ENCODE results near the gene EPN1.

EPN1 gene

GRCh38 chr19:55646889-55647731 lies 27.9 kb upstream of the EPN1 start:
- DNase-seq = no peak

DNA sequence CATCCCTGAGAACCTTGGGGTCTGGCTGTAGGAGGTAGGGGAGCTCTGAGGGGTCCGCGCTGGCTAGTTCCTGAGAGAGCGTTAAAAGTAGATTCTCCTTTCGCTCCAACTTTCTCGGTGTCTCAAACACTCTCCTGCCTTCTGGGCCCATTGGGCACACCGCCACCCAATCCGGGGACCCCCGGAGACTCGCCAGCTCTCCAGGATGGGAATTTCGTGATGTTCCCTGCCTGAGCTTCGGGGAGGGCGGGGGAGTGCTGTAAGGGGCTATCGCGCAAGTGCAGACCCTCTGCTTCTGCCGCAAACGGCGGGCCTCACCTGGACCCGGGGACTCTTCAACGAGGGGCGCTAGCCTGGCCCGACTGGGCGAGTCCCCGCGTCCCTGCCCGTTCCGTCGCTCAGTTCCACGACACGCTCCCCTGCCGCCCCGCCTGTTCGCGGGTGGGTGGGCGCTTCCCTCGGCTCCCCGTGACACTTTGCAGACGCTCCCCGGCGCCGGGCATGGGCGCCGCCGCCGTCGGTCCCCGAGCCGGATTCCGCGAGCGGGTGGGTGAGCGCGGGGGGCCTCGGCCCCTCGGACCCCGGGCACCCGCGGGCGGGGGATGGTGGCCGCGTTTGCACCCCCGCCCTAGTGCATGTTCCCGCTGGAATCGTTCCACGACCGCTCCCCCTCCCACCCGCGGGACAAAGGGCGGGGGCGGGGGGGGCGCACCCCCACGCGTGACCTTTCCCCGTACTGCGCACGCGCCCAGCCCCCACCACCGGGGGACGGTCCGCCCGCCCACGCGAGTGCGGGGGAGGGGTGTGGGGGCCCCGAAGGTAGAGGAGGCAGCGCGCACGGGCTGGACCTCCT lies 27.1 kb upstream of the EPN1 start, which contains the start of gene CCDC106:
CCDC106 (plus strand) TSS at position 481 of the 853 bp plus-strand sequence. CDS start 835 bp downstream, outside the sequence.
- DNase-seq = peak; percentile 47

DNA sequence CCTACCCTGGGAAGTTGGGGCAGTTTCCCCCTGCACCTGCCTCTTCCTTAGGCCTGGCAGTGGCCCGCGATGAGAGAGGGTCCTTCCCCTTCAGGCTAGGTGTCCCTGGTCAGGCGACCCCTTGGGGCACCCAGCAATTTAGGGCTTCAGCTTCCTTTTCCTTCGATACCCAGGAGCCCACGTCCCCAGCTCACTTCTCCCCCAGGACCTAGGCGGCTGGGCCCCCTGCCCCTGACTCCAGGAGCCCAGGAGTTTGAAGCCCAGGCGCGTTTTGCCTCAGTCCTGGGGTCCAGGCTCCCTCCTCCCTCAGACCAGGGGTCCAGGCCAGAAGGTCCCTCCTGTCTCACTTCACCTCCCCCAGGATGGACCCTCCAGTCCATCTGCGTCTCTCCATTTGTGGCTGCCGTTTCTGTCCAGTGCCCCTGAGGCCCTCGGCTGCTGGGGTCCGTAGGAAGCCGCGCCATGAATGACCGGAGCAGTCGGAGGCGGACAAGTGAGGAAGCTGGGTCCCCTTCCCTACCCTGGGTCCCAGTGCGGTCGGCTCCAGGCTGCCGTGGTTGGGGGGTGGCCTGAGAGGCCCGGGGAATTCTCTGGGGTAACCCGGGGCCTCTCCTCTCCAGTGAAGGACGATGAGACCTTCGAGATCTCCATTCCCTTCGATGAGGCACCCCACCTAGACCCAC lies 26.3 kb upstream of the EPN1 start:
- DNase-seq = no peak

DNA sequence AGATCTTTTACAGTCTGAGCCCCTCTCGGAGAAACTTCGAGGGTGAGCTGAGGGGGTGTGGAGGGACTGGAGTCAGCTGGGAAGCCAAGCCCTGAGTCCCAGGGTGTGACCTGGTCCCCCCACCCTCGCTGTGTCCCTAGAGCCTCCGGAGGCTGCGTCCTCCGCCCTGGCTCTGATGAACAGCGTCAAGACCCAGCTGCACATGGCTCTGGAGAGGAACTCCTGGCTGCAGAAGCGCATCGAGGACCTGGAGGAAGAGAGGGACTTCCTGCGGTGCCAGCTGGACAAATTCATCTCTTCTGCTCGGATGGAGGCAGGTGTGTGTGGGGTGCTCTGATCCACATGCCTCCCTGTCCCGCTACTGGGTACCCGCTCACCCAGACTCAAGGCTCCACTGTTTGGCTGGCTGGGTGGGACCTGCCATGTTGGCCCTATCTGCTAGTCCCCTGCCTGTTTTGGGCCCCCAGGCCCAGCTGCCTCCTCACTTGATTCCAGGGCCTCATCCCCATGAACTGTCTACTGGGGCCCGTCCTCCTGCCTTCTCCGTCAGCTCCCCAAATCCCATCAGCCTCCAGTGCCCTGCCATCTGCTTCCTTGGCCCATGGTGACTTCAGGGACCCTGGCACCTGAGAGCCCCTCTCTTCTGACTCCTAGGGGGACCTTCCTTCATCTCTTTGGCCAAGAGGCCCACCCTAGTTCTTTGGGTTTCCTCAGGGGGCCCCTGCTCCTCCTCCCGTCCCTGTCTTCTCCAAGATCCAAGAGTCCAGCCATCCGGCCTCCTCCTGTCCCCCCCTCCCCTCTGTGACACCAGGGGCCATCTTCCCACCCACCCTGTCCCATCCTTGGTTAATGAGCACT lies 25.5 kb upstream of the EPN1 start:
- DNase-seq = no peak

DNA sequence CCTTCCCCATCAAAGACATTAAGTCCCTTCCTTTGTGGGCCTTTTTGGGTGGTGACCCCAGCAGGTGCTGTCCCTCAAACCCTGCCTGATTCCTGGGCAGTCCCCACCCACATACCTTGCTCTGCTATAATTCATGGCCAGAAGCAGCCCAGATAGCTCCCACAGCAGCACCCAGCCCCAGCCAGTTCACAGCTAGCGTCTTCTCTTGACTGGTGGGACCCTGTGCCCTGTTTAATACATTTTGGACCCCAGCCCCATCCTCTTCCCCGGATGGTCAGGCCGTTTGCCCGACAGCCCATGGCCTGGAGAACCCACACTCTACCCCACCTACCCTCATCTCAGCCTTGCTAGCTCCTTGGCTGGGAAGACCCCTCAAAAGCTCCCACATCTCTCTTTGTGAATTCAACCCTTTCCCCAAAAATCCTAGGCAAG lies 24.9 kb upstream of the EPN1 start:
- DNase-seq = no peak

DNA sequence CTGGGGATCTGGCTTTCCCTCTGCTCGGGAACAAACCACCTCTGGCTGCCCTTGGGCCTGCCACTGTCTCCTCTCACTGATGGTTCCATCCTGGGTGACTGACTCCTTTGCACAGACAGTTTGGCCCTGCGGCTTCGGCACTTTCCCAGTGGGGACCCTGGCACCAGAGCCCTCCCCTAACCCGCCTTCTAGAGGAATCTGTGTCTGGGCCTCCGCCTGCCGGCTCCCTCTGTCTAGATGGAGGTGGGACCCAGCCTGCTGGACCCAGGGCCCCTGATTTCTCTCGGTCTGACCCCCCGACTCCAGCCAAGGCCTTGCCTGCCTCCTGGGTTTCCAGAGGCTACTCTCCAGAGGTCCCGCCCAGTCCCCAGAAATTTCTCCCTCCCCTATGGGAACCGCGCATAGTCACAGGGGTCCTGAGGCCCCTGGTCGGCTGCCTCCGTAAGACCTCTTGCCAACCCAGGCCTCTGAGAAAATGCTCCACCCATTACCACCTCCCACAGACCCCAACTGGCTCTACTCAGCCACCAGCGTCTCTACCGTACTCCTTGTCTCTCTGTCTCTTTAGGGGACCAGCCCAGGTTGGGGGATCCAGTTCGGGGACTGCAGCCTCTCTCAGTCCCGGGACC lies 24.3 kb upstream of the EPN1 start:
- no peak for DNase-seq

GRCh38 chr19:55651236-55651635 lies 23.8 kb upstream of the EPN1 start:
- no peak for DNase-seq

DNA sequence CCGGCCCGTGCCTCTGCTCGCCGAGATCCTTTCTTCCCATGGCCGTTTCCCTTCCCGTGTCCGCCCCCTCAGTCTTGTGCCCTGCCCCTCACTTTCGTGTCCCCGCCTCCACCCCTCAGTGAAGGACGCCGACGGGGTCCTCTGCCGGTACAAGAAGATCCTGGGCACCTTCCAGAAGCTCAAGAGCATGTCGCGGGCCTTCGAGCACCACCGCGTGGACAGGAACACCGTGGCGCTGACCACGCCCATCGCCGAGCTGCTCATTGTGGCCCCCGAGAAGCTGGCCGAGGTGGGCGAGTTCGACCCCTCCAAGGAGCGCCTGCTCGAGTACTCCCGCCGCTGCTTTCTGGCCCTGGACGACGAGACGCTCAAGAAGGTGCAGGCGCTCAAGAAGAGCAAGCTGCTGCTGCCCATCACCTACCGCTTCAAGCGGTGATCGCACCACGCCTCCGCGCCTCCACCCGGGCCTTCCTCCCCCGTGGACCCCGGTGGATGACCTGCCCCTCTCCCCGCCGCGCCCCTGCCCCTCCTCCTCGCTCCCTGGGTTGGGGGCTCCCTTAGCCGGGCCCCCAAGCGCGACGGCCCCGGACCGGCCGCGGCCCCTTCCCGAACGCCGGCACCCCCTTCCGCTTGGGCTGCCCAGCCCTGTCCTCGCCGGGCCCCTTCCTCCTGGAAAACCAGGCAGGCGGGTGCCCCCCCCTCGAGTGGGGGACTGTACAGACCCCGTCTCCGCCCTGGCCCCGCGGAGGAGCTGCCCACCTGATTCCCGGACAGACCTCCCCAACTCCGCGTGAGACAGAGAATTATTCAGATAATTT lies 22.5 kb upstream of the EPN1 start:
- DNase-seq = no peak

- peak; percentile 99 for DNase-seq
These were observed 21.2 kb upstream of the EPN1 start for GRCh38 chr19:55653651-55654322.

DNA sequence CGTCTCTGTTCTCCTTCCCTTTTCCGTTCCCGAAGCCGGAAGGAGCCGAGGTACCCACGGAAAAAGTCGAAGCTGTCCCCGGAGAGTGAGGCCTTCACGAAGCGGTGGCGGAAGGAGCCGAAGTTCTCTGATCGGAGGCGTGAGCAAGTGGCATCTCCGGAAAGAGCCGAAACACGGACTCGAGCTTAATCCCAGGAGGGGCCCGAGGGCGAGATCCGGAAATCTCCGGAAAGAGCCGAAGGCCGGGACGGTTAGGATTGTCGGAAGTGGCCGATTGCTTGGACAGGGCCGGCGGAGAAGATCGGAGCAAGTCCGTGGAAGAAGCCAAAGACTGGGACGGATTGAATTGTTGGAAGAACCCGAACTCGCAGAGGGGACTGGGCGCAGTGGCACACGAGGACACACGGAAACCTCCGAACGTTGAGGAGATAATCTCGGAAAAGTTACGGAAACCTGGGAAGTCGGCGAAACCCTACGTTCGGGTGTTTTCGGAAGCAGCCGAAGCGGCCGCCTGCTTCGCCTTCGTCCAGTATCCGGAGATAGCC lies 20.6 kb upstream of the EPN1 start:
- DNase-seq = peak; percentile 100

GRCh38 chr19:55654868-55655647 lies 20.0 kb upstream of the EPN1 start, which contains the start of gene U2AF2:
U2AF2 (plus strand) TSS chr19:55655035; CDS start chr19:55655105, 70 bp downstream.
- peak; percentile 97 for DNase-seq

GRCh38 chr19:55655648-55656040 lies 19.4 kb upstream of the EPN1 start:
- no peak for DNase-seq

- no peak for DNase-seq
These were observed 18.5 kb upstream of the EPN1 start for GRCh38 chr19:55656552-55656951.

DNA sequence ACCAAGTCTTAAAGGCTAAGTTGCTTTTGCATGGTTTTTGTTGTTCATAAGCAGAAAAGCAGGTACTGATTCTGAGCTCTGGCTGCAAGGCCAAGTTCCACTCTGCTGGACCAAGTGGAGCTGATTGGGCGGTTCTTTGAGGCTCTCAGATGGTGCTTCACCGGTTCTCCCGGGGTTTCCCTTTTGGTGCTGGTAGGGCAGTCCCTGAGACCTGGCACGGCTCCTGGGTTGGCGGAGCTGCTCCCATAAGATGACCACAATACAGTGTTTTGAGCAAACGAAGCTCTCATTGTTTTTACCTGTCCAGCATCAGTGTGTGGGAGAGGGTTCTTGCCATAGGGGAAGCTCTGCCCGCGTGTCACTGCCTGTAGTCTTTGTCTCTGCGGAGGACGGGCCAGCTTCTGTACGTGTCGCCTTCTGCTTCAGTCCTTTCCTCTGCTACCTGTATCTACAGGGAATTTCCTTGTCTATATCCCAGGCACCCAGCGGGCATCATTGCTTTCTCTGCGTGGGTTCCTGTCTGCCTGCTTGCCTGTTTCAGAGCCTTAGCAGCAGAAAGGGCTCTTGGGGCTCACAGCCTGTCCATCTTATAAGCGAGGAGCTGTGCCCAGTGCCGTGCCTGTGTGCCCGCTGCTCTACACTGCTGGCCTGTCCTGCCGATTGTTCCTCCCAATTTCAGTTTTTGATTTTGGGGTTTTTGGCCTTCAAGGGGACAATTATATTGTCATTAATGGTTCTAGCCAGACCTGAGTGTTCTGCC lies 17.9 kb upstream of the EPN1 start:
- DNase-seq = no peak

GRCh38 chr19:55658846-55659459 lies 16.1 kb upstream of the EPN1 start:
- DNase-seq = no peak

DNA sequence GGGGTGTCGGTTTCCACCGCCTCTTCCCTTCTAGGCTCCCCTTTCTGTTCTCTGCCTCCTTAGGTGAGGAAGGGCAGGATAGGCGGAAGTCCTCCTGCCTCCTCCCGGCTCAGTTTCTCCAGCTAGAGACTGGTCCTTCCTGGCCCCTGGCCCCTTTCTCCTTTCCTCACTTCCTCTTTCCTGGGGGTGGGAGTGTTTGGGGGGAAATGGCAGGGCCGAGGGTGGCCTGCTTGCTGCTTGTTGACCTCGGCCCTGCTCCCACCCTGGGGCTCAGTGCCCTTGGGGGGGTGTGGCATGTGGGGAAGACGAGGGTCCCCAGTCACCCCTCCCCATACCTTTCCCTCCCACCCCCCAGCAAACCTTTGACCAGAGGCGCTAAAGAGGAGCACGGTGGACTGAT lies 15.2 kb upstream of the EPN1 start:
- no peak for DNase-seq

DNA sequence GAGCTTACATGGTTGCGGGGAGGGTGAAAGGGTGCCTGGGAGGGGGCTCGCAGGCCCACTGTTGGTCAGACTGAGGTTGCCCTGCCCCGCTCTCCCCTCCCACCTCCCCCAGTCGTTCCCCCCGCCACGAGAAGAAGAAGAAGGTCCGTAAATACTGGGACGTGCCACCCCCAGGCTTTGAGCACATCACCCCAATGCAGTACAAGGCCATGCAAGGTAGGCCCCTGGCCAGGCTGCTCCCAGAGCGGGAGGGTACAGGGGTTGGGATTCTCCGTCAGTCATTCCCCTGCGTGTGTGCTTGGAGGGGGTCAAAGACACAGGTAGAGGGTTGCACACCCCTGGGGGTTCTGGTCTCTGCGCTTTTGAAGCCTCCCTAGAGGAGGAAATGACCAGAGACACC lies 14.6 kb upstream of the EPN1 start:
- no peak for DNase-seq

DNA sequence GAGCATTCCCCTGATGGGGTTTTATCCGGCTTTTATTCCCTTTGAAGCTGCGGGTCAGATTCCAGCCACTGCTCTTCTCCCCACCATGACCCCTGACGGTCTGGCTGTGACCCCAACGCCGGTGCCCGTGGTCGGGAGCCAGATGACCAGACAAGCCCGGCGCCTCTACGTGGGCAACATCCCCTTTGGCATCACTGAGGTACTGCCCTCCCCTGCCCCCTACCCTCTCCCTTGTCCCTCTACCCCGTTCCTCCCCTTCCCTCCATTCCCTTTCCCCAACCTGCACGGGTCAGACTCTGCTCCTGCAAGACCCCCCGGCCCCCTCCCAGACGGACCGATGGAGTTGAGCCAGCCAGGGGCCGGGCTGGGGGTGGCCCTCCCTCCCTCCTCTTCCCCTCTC lies 14.0 kb upstream of the EPN1 start:
- DNase-seq = no peak
